Keratinocyte (primary cell): ENCODE results near the gene MAVS. TPM values are rescaled to one million over a fixed set of nuclear protein-coding genes. Genes with fewer than 3 reads are reported as not detected.
"Not testable (repeated sequence)": the region's sequence is repeated elsewhere in the genome, so short reads cannot be mapped to it uniquely, and the experiment has no call there.

Experiments
- DNase-seq: peaks from one replicate; pipeline ENCODE4 v3.0.0-alpha.2; 2011; ENCODE audit warnings: low read depth, missing footprints, low spot score
- FAIRE-seq: peaks from 2 replicates; lab custom pipeline; 2011; peaks lifted over from hg19 to GRCh38; lab: Jason Lieb, UNC
- H2AFZ ChIP-seq: 2 replicates; pipeline ENCODE4 v1.6.0; 2012; ENCODE audit warnings: low read length, control low read depth, inconsistent platforms; ENCODE audit not compliant: control insufficient read depth
- H3K27ac ChIP-seq: 2 replicates; pipeline ENCODE4 v1.5.1; 2011; ENCODE audit warnings: low read length; ENCODE audit not compliant: control insufficient read depth, insufficient read depth
- H3K27me3 ChIP-seq: 3 replicates; pipeline ENCODE4 v1.6.0; 2011; ENCODE audit warnings: low read length; ENCODE audit not compliant: control insufficient read depth, insufficient read depth; ENCODE audit errors: extremely low read depth
- H3K36me3 ChIP-seq, 2 experiments: 2 replicates in 1 of 2; 3 replicates in 1 of 2; pipeline ENCODE4 v1.5.1; 2011; ENCODE audit warnings: low read length in 2 of 2, mild to moderate bottlenecking in 1 of 2; ENCODE audit not compliant: control insufficient read depth in 2 of 2, insufficient read depth in 2 of 2; ENCODE audit errors: extremely low read depth in 1 of 2
- H3K4me1 ChIP-seq: 3 replicates; pipeline ENCODE4 v1.5.1; 2011; ENCODE audit warnings: low read length; ENCODE audit not compliant: control insufficient read depth, insufficient read depth; ENCODE audit errors: extremely low read depth
- H3K4me2 ChIP-seq: 3 replicates; pipeline ENCODE4 v1.6.0; 2011; ENCODE audit warnings: low read depth, low read length; ENCODE audit not compliant: control insufficient read depth, insufficient read depth; ENCODE audit errors: extremely low read depth
- H3K4me3 ChIP-seq, 3 experiments: fragments of 200-600 bp in 1 of 3; sonication (generic) in 1 of 3; 2 replicates in 2 of 3; 3 replicates in 1 of 3; pipeline ENCODE4 v1.5.1; 2011 to 2016; ENCODE audit warnings: low read length in 3 of 3, mild to moderate bottlenecking in 3 of 3, control low read depth in 2 of 3, inconsistent platforms in 1 of 3, low read depth in 1 of 3, mixed read lengths in 1 of 3, mixed run types in 1 of 3, moderate library complexity in 1 of 3; ENCODE audit not compliant: control insufficient read depth in 2 of 3, insufficient read depth in 2 of 3; ENCODE audit errors: extremely low read depth in 1 of 3
- H3K79me2 ChIP-seq: 2 replicates; pipeline ENCODE4 v1.6.0; 2012; ENCODE audit warnings: low read length; ENCODE audit not compliant: control insufficient read depth, insufficient read depth
- H3K9ac ChIP-seq: 3 replicates; pipeline ENCODE4 v1.6.0; 2011; ENCODE audit warnings: low read length; ENCODE audit not compliant: control insufficient read depth, insufficient read depth; ENCODE audit errors: extremely low read depth
- H3K9me1 ChIP-seq: 3 replicates; pipeline ENCODE4 v1.6.0; 2011; ENCODE audit warnings: low read length; ENCODE audit not compliant: control insufficient read depth, insufficient read depth; ENCODE audit errors: extremely low read depth
- H3K9me3 ChIP-seq: 2 replicates; pipeline ENCODE4 v1.5.1; 2012; ENCODE audit warnings: low read depth, low read length; ENCODE audit not compliant: control insufficient read depth
- H4K20me1 ChIP-seq: 3 replicates; pipeline ENCODE4 v1.6.0; 2011; ENCODE audit warnings: low read length; ENCODE audit not compliant: control insufficient read depth, insufficient read depth; ENCODE audit errors: extremely low read depth
- EZH2 ChIP-seq: IDR thresholded peaks from one replicate; pipeline ENCODE4 v1.6.1; 2012; ENCODE audit warnings: inconsistent platforms, mild to moderate bottlenecking, low read length, moderate library complexity
- dilution Hi-C: fragments of 300-500 bp; cut with MboI; formaldehyde crosslinking; loops from one replicate; pipeline ENCODE4 v1.7.0; 2020; ENCODE audit warnings: low sequenced_read_pairs; ENCODE audit not compliant: extremely low pct_ligation_motif_present
- polyA plus RNA-seq, 5 experiments: library from polyadenylated mRNA; depleted of rRNA in 3 of 5; stranded (reverse) in 3 of 5; stranded (forward) in 1 of 5; unstranded in 1 of 5; fragments of >200 nt; gene quantifications; 1 replicate in 1 of 5; 2 replicates in 3 of 5; 3 replicates in 1 of 5; pipeline versions ENCODE4 v1.2.1 to v1.2.3, GENCODE V29; 2011 to 2012; ENCODE audit warnings: missing spikeins in 2 of 5, low read depth in 1 of 5, low replicate concordance in 1 of 5
- TF ChIP-seq, protein P1 (sequence below), 3 experiments: IDR thresholded peaks in 1 of 3; conservative IDR thresholded peaks in 1 of 3; optimal IDR thresholded peaks in 1 of 3; 2 replicates in 2 of 3; 3 replicates in 1 of 3; pipeline versions ENCODE3 to v1.5.1; 2011; ENCODE audit warnings: low read length in 3 of 3, mild to moderate bottlenecking in 3 of 3, moderate library complexity in 2 of 3, control low read depth in 1 of 3, inconsistent platforms in 1 of 3; ENCODE audit not compliant: insufficient read depth in 2 of 3; ENCODE audit errors: extremely low read depth in 1 of 3

Gene MAVS
- polyA plus RNA-seq, 1 donor (not counting 4 experiments of a cell fraction or from before 2014, with no cell fraction given): 15.1 TPM

DNA sequence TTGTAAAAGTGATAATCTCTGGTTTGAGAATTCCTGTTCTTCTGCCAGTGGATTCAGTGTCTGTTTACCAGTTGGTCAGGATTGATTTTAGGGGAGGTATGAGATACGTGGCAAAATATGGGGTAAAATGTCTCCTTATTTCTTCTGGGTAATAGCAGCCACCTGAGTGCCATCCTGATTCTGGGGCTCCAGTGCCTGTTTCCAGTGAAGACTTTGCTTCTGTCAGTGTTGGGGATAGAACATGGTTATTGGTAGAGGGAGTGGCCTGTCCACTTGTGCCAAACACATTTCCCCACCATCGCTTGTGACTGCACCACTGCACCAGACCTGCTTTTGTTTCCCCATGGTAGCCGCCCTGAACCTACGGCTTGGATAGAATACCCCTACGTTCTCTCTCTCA lies 58.2 kb downstream of the MAVS start:
- Histone ChIP-seq H3K4me1 (peaks cover 15% of the 10 kb centered on the region), H3K27me3 (no peaks in the 10 kb centered on the region), H3K27ac (no peak overlapping the region), H3K4me2 (no peak overlapping the region), H3K9me3 (no peaks in the 10 kb centered on the region), H3K9ac (no peak overlapping the region), H3K4me3 (no peak overlapping the region), H3K36me3 (peaks cover 3 to 7% of the 10 kb centered on the region in 2 experiments), H4K20me1 (peaks cover 31% of the 10 kb centered on the region), H2AFZ (no peak overlapping the region), H3K9me1 (no peaks in the 10 kb centered on the region), H3K79me2 (peaks cover 97% of the 10 kb centered on the region)
- dilution Hi-C loops: no loop called here
- TF ChIP-seq EZH2: no peak
- FAIRE-seq: no peak
- DNase-seq: no peak

DNA sequence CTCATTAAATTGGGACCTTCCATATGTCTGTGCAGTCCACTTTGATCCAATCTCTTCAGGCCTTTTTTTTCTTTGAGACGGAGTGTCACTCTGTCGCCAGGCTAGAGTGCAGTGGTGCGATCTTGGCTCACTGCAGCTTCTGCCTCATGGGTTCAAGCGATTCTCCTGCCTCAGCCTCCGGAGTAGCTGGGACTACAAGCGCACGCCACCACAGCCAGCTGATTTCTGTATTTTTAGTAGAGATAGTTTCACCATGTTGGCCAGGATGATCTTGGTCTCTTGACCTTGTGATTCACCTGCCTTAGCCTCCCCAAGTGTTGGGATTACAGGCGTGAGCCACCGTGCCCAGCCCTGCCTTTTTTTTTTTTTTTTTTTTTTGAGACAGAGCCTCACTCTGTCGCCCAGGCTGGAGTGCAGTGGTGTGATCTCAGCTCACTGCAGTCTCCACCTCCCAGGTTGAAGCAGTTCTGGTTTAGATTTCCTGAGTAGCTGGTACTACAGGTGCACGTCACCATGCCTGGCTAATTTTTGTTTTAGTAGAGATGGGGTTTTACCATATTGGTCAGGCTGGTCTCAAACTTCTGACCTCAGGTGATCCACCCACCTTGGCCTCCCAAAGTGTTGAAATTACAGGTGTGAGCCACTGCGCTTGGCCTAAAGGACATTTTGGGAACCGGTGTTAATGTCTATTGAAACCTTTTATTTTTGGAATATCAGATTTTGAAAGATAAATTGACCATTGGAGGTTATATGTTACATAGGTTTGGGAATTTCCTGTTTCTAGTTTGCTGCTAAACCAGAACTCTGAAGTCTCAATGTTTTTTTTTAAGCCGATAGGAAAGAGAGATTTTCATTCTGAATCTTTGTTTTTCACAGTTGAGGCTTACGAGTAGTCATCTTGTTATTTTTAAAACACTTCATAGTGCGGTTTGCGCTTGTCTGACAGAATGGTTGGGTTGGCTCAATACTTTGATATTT lies 60.4 kb downstream of the MAVS start:
- Histone ChIP-seq H4K20me1 (peaks cover 26% of the 10 kb centered on the region), H3K36me3 (peaks cover 8 to 18% of the 10 kb centered on the region in 2 experiments), H3K79me2 (peaks cover 94% of the 10 kb centered on the region)
- H3K9me1 ChIP-seq, FAIRE-seq, DNase-seq, H3K9ac ChIP-seq, H3K27ac ChIP-seq, H3K9me3 ChIP-seq, H3K4me1 ChIP-seq, dilution Hi-C loops, H3K27me3 ChIP-seq, H3K4me3 ChIP-seq, H3K4me2 ChIP-seq, H2AFZ ChIP-seq: not testable (repeated sequence)

DNA sequence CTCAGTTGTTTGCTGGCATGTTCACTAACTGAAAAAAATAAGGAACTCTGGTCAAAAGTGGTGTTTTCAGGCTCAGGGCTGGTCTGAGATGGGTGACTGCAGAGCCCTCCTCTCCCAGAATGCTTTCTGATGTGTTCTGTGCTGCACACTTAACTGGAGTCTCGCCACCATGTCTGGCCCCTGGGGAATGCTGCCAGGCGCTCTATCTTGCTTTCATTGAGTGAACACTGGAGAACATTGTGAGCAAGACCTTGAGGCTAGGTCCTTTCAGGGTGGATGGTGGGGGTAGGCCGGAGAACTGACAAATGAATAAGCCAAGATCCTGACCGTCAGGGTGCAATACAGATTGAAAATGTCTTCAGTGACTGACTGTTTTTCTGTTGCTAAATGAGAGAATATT lies 62.0 kb downstream of the MAVS start:
- peaks cover 90% of the 10 kb centered on the region for H3K79me2 ChIP-seq
- H3K4me1 ChIP-seq: peaks cover 2% of the 10 kb centered on the region
- H3K9ac ChIP-seq: no peak overlapping the region
- no peak overlapping the region for H3K4me3 ChIP-seq
- no peaks in the 10 kb centered on the region for H3K27me3 ChIP-seq
- FAIRE-seq: no peak
- peaks cover 8 to 27% of the 10 kb centered on the region in 2 experiments for H3K36me3 ChIP-seq
- no peak overlapping the region for H3K4me2 ChIP-seq
- no peak overlapping the region for H3K27ac ChIP-seq
- no peak overlapping the region for H2AFZ ChIP-seq
- TF ChIP-seq, protein P1, sequence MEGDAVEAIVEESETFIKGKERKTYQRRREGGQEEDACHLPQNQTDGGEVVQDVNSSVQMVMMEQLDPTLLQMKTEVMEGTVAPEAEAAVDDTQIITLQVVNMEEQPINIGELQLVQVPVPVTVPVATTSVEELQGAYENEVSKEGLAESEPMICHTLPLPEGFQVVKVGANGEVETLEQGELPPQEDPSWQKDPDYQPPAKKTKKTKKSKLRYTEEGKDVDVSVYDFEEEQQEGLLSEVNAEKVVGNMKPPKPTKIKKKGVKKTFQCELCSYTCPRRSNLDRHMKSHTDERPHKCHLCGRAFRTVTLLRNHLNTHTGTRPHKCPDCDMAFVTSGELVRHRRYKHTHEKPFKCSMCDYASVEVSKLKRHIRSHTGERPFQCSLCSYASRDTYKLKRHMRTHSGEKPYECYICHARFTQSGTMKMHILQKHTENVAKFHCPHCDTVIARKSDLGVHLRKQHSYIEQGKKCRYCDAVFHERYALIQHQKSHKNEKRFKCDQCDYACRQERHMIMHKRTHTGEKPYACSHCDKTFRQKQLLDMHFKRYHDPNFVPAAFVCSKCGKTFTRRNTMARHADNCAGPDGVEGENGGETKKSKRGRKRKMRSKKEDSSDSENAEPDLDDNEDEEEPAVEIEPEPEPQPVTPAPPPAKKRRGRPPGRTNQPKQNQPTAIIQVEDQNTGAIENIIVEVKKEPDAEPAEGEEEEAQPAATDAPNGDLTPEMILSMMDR (optimal IDR thresholded peaks at IDR 0.05 in 1 of 3, IDR thresholded peaks at IDR 0.05 in 1 of 3, conservative IDR thresholded peaks at IDR 0.05 in 1 of 3; ENCODE audit: extremely low read depth in 1 of 3, insufficient read depth in 2 of 3, low read length in 3 of 3): no peak
- no peak for TF ChIP-seq EZH2
- DNase-seq: no peak
- H4K20me1 ChIP-seq: peaks cover 24% of the 10 kb centered on the region
- H3K9me1 ChIP-seq: no peaks in the 10 kb centered on the region
- dilution Hi-C loops: no loop called here
- H3K9me3 ChIP-seq: no peaks in the 10 kb centered on the region
